Lower leg skin (tissue), 4 donors: ENCODE measurements around the gene KCTD18. TPM values are rescaled to one million over a fixed set of nuclear protein-coding genes. Genes with fewer than 3 reads are reported as not detected.

Experiments
- DNase-seq, 2 donors: peaks; one replicate each; pipeline ENCODE4 v3.0.0-alpha.2; 2019; ENCODE audit warnings: low spot score in 2 of 2
- H3K4me3 ChIP-seq: fragments of 200-600 bp; sonication (generic); 2 replicates; pipeline ENCODE4 v1.5.1; 2017; ENCODE audit warnings: mild to moderate bottlenecking, low read depth; ENCODE audit not compliant: poor library complexity, severe bottlenecking
- CTCF ChIP-seq, 3 donors: fragments of 450-650 bp; IDR thresholded peaks; one replicate each; pipeline ENCODE4 v1.5.1; 2016; ENCODE audit warnings: antibody characterized with exemption in 3 of 3, mild to moderate bottlenecking in 3 of 3, moderate library complexity in 2 of 3
- POLR2A ChIP-seq, 2 donors: fragments of 450-650 bp; IDR thresholded peaks; one replicate each; pipeline ENCODE4 v1.6.1; 2016 to 2017; ENCODE audit warnings: antibody characterized with exemption in 2 of 2, mild to moderate bottlenecking in 1 of 2, moderate library complexity in 1 of 2
- WGBS, 2 donors: methylation state at CpG; one replicate each; pipeline ENCODE4 v1.1.5; 2018; 5-methylcytosine and 5-hydroxymethylcytosine counted together
- intact Hi-C: fragments of 100-400 bp; cut with DNase I; formaldehyde crosslinking; loops from one replicate; pipeline ENCODE4 v1.15.0; 2023; ENCODE audit warnings: low total_unique reads
- total RNA-seq, 4 donors: library from RNA; depleted of rRNA; stranded (reverse); fragments of >200 nt; gene quantifications; one replicate each; pipeline ENCODE4 v1.1.0, GENCODE V29; 2016

KCTD18 gene
- total RNA-seq, 4 donors from 2014 or later: 16.9 to 26.2 (median 21.9) TPM

- TF ChIP-seq CTCF (IDR thresholded peaks at IDR 0.05) (no peak), POLR2A (IDR thresholded peaks at IDR 0.05) (no peak)
- intact Hi-C loops: no loop called here
- WGBS, 2 donors: 92 to 100% methylated on average over 1 of the region's 1 CpG
- H3K4me3 ChIP-seq: no peak overlapping the region
- no peak for DNase-seq
Observed at GRCh38 chr2:200496696-200497095, 13.2 kb downstream of the KCTD18 start.

- H3K4me3 ChIP-seq: no peak overlapping the region
- no peak for DNase-seq
- no peak for TF ChIP-seq POLR2A (IDR thresholded peaks at IDR 0.05)
- no peak for TF ChIP-seq CTCF (IDR thresholded peaks at IDR 0.05)
- 93% methylated on average over 2 of the region's 2 CpGs for WGBS, 2 donors
- intact Hi-C loops: no loop called here
Observed at GRCh38 chr2:200494048-200494447, 15.8 kb downstream of the KCTD18 start.

- intact Hi-C loops: no loop called here
- TF ChIP-seq POLR2A (IDR thresholded peaks at IDR 0.05): no peak
- no peak for TF ChIP-seq CTCF (IDR thresholded peaks at IDR 0.05)
- no peak for DNase-seq
- H3K4me3 ChIP-seq: no peak overlapping the region
Observed at GRCh38 chr2:200492656-200493055, 17.2 kb downstream of the KCTD18 start.

GRCh38 chr2:200490001-200490400 is 19.9 kb downstream of the KCTD18 start:
- intact Hi-C loops: no loop called here
- 94 to 96% methylated on average over 22 of the region's 22 CpGs for WGBS, 2 donors
- H3K4me3 ChIP-seq: no peak overlapping the region
- no peak for DNase-seq
- TF ChIP-seq POLR2A (IDR thresholded peaks at IDR 0.05) (no peak), CTCF (IDR thresholded peaks at IDR 0.05) (no peak)

- 72 to 73% methylated on average over 4 of the region's 4 CpGs for WGBS, 2 donors
Observed at GRCh38 chr2:200488169-200488568, 21.7 kb downstream of the KCTD18 start.

More at GRCh38 chr2:200488169-200488568, 21.7 kb downstream of the KCTD18 start:
- no peak for DNase-seq
- H3K4me3 ChIP-seq: no peak overlapping the region
- TF ChIP-seq POLR2A (IDR thresholded peaks at IDR 0.05) (no peak), CTCF (IDR thresholded peaks at IDR 0.05) (no peak)
- intact Hi-C loops: no loop called here
